Motor neuron (in vitro differentiated cells): ENCODE results near the gene MMEL1. TPM values are rescaled to one million over a fixed set of nuclear protein-coding genes. Genes with fewer than 3 reads are reported as not detected.

ENCODE experiments used
- ATAC-seq, 8 experiments: fragments of 200-7000 bp; cut with Tn5 transposase; replicated peaks in 6 of 8; 2 replicates each; pipeline ENCODE4 v1.8.0; 2021; ENCODE audit warnings: mild to moderate bottlenecking in 8 of 8, moderate library complexity in 8 of 8
- H3K27ac ChIP-seq, 2 donors: fragments of 250-450 bp; sonication (Bioruptor Pico); 2 replicates each; pipeline ENCODE4 v1.9.0; 2021; ENCODE audit warnings: antibody characterized with exemption in 2 of 2, mild to moderate bottlenecking in 2 of 2, moderate library complexity in 1 of 2
- H3K4me1 ChIP-seq, 2 donors: fragments of 250-450 bp; sonication (Bioruptor Pico); replicated peaks in 1 of 2; 2 replicates each; pipeline ENCODE4 v1.6.1; 2021; ENCODE audit warnings: antibody characterized with exemption in 2 of 2, mild to moderate bottlenecking in 2 of 2, moderate library complexity in 1 of 2
- H3K4me3 ChIP-seq, 5 donors: fragments of 250-450 bp; sonication (Bioruptor Pico); 2 replicates each; pipeline ENCODE4 v1.9.0; 2021; ENCODE audit warnings: antibody characterized with exemption in 5 of 5, mild to moderate bottlenecking in 5 of 5, moderate library complexity in 4 of 5
- WGBS, 10 experiments: fragments of 450-650 bp; shearing (Covaris generic); methylation state at CpG; one replicate each; pipeline ENCODE4 v1.0.0; 2022; 5-methylcytosine and 5-hydroxymethylcytosine counted together
- in situ Hi-C, 9 experiments: fragments of 400-800 bp; cut with MboI; loops; one replicate each; pipeline ENCODE4 v1.15.0; 2021; ENCODE audit warnings: low sequenced_read_pairs in 9 of 9, low pct_unique_long_range_greater_than_20kb in 2 of 9; ENCODE audit not compliant: unreplicated experiment in 9 of 9
- total RNA-seq, 8 experiments: library from RNA; unstranded; fragments of 300-600 nt; gene quantifications; 2 replicates each; pipeline versions ENCODE4 v1.2.3 to v1.2.4, GENCODE V29; 2022

The MMEL1 gene
- total RNA-seq, 8 experiments from 2014 or later: 0.71 to 3.2 (median 1.1) TPM; not detected in 3

- Histone ChIP-seq H3K4me1 (peaks cover 56 to 66% of the 10 kb centered on the region in 2 donors), H3K27ac (peak overlapping the region in 1 of 2 donors; percentile 11), H3K4me3 (peak overlapping the region in 1 of 5 donors; percentile 16)
- in situ Hi-C loops: loop anchor here in 5 of 9 experiments (10.0 to 25.0 kb wide), 4 partner anchors 104 to 129 kb away; partner anchors contain the start of gene PEX10 (in 3 of the 5)
- 33 to 100% (median 83%) methylated on average over 1 to 10 of the region's 39 CpGs; no CpG with 5 or more reads in 3 of the 10 experiments for WGBS, 10 experiments
- ATAC-seq: peak in 4 of 8 experiments; percentile 1 to 24 (median 18)
Observed at GRCh38 chr1:2540816-2541492, 91.9 kb downstream of the MMEL1 start.

Other genes with a start within 250 kb of the MMEL1 start
- gene MORN1, start 241.5 kb downstream of the MMEL1 start, total RNA-seq: 10 to 100 TPM; 13.5 to 28.6 (median 21.8) TPM
- 100 to 1,000 TPM in 2 of 8 experiments, 10 to 100 TPM in 6; 57.8 to 165 (median 86.4) TPM for gene RER1, start 241.2 kb downstream of the MMEL1 start, total RNA-seq
- 10 to 100 TPM; 11.3 to 27.8 (median 20.9) TPM for gene PEX10, start 220.5 kb downstream of the MMEL1 start, total RNA-seq
- 1 to 10 TPM in 7 of 8 experiments, under 1 TPM in 1; 0.51 to 7.4 (median 4.9) TPM for gene PLCH2, start 156.7 kb downstream of the MMEL1 start, total RNA-seq
- gene PANK4, start 106.4 kb downstream of the MMEL1 start, total RNA-seq: 10 to 100 TPM; 24.9 to 44.0 (median 37.3) TPM
- gene HES5, start 102.8 kb downstream of the MMEL1 start, total RNA-seq: 100 to 1,000 TPM in 1 of 8 experiments, 10 to 100 TPM in 3, under 1 TPM in 2, not detected in 2; 0.71 to 238 (median 36.3) TPM
- 10 to 100 TPM in 3 of 8 experiments, 1 to 10 TPM in 3, under 1 TPM in 2; 0.22 to 48.5 (median 3.2) TPM for gene TNFRSF14, start 76.6 kb downstream of the MMEL1 start, total RNA-seq
- 10 to 100 TPM in 7 of 8 experiments, 1 to 10 TPM in 1; 9.7 to 33.4 (median 18.6) TPM for gene PRXL2B, start 46.2 kb downstream of the MMEL1 start, total RNA-seq
- 1 to 10 TPM in 1 of 8 experiments, under 1 TPM in 7; 0.16 to 1.2 (median 0.47) TPM for gene TTC34, start 168.7 kb upstream of the MMEL1 start, total RNA-seq